SJSA1 (cell line): Measurements from ENCODE around the gene RAMP1. TPM values are rescaled to one million over a fixed set of nuclear protein-coding genes. Genes with fewer than 3 reads are reported as not detected.

ENCODE experiments used
- DNase-seq, 2 experiments: peaks; one replicate each; pipeline ENCODE4 v3.0.0-alpha.2; 2015 to 2020; ENCODE audit warnings: low spot score in 2 of 2, low read depth in 1 of 2
- H3K27ac ChIP-seq: fragments of 250-450 bp; sonication (Bioruptor Pico); 2 replicates; pipeline ENCODE4 v1.5.1; 2020; ENCODE audit warnings: mild to moderate bottlenecking, moderate library complexity
- H3K27me3 ChIP-seq: fragments of 250-450 bp; sonication (Bioruptor Pico); replicated peaks from 2 replicates; pipeline ENCODE4 v1.5.1; 2020; ENCODE audit warnings: mild to moderate bottlenecking, moderate library complexity
- H3K36me3 ChIP-seq: fragments of 250-450 bp; sonication (Bioruptor Pico); 2 replicates; pipeline ENCODE4 v1.5.1; 2020; ENCODE audit warnings: mild to moderate bottlenecking
- H3K4me1 ChIP-seq: fragments of 250-450 bp; sonication (Bioruptor Pico); replicated peaks from 2 replicates; pipeline ENCODE4 v1.6.1; 2021; ENCODE audit warnings: mild to moderate bottlenecking
- H3K4me3 ChIP-seq: fragments of 250-450 bp; sonication (Bioruptor Pico); 2 replicates; pipeline ENCODE4 v1.5.1; 2020; ENCODE audit warnings: mild to moderate bottlenecking
- H3K9me3 ChIP-seq: fragments of 250-450 bp; sonication (Bioruptor Pico); replicated peaks from 2 replicates; pipeline ENCODE4 v1.5.1; 2020; ENCODE audit warnings: mild to moderate bottlenecking
- total RNA-seq: library from RNA; depleted of rRNA; stranded (reverse); fragments of >200 nt; shearing (Covaris generic); gene quantifications from 2 replicates; pipeline ENCODE4 v1.2.3, GENCODE V29; 2014

Gene RAMP1
- total RNA-seq, 1 experiment from 2014 or later = 1.7 TPM

GRCh38 chr2:237915576-237915975, 56.2 kb downstream of the RAMP1 start:
- Histone ChIP-seq H3K4me1 (no peaks in the 10 kb centered on the region), H3K27ac (no peak overlapping the region), H3K9me3 (no peaks in the 10 kb centered on the region), H3K27me3 (no peaks in the 10 kb centered on the region), H3K4me3 (no peak overlapping the region), H3K36me3 (no peaks in the 10 kb centered on the region)
- DNase-seq = no peak

DNA sequence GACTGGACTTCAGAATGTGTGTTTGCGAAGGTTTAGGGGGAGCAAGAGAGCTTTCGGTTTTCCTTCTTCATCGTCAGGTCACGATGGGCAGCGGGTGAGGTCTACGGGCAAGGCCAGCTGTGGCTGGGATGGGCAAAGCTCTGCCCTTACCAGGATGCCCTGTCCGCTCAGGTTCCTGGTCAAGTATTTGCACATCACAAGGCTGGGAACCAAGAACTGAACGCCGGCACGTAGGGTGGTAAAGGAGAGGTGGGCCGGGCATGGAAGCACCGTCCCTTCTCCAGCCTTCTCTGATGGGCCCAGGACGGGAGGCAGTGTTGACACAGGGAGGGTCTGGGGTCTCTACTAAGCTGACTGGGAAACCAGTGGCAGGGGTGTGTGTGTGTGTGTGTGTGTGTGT, 56.9 kb downstream of the RAMP1 start:
- DNase-seq = no peak
- H3K27ac ChIP-seq = no peak overlapping the region
- no peaks in the 10 kb centered on the region for H3K36me3 ChIP-seq
- H3K4me3 ChIP-seq = no peak overlapping the region
- no peaks in the 10 kb centered on the region for H3K9me3 ChIP-seq
- no peaks in the 10 kb centered on the region for H3K4me1 ChIP-seq
- no peaks in the 10 kb centered on the region for H3K27me3 ChIP-seq

- Histone ChIP-seq H3K36me3 (no peaks in the 10 kb centered on the region), H3K27ac (no peak overlapping the region), H3K4me3 (no peak overlapping the region), H3K9me3 (no peaks in the 10 kb centered on the region), H3K27me3 (no peaks in the 10 kb centered on the region), H3K4me1 (peaks cover 3% of the 10 kb centered on the region)
- DNase-seq = no peak
Measured at GRCh38 chr2:237917696-237918374, 58.4 kb downstream of the RAMP1 start.

DNA sequence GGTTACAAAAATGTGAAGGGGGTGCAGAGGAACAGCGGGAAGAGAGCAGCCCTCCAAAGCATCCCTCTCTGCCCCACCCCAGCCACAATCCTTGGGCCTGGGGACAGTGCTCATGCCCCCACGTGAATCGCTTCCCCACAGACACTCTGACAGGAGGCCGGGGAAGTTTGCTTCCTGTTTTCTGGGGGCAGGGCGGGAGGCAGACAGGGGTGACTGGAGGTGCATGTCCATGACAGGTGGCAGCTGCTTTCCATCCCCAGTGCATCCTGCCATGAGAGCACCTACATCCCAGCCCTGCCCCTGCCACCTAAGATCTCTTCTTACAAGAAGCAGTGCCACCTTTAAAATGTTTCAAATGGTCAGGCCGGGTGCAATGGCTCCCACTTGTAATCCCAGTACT, 60.2 kb downstream of the RAMP1 start:
- Histone ChIP-seq H3K27ac (no peak overlapping the region), H3K4me1 (peaks cover 11% of the 10 kb centered on the region), H3K9me3 (no peaks in the 10 kb centered on the region), H3K4me3 (no peak overlapping the region), H3K27me3 (no peaks in the 10 kb centered on the region), H3K36me3 (no peaks in the 10 kb centered on the region)
- no peak for DNase-seq

- Histone ChIP-seq H3K36me3 (no peaks in the 10 kb centered on the region), H3K27me3 (no peaks in the 10 kb centered on the region), H3K9me3 (no peaks in the 10 kb centered on the region), H3K27ac (no peak overlapping the region), H3K4me1 (peaks cover 11% of the 10 kb centered on the region), H3K4me3 (no peak overlapping the region)
- no peak for DNase-seq
Measured at GRCh38 chr2:237920673-237921072, 61.2 kb downstream of the RAMP1 start.

GRCh38 chr2:237921967-237922492, 62.6 kb downstream of the RAMP1 start:
- Histone ChIP-seq H3K4me3 (no peak overlapping the region), H3K4me1 (peaks cover 11% of the 10 kb centered on the region), H3K27ac (no peak overlapping the region), H3K9me3 (no peaks in the 10 kb centered on the region), H3K27me3 (no peaks in the 10 kb centered on the region), H3K36me3 (no peaks in the 10 kb centered on the region)
- no peak for DNase-seq

DNA sequence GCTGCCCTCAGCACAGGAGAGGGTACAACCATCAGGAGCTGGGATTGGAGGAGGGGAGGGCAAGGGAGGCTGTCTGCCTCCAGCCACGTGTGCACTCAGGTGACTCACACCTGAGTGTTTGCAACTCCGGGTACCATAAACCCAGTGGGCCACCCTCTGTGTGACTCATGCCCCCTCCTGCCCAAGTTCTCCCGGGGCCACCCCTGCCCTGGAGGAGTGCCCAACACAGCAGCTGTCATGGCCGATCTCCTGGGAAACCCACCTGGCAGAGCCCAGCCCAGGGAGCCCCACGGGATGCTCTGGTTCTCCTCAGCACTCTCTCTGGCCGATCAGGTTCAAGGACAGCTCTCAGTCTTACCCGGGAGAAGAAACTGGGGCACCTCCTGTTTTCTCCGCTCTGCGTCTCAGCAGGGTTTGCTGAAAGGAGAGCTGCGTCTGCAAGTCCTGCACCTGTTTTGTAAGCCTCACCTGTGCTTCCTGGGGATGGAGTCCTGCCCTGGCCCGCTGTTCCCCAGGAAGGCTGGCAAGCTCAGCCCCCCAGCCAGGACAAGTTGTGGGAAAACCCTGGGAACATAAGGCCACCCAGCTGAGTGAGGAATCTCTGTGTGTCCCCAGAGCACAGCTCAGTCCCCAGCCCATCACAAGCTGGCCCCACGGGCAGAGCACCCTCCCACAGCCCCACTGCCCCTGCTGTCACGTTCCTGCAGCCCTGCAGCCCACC, 63.4 kb downstream of the RAMP1 start:
- Histone ChIP-seq H3K27me3 (no peaks in the 10 kb centered on the region), H3K27ac (no peak overlapping the region), H3K36me3 (no peaks in the 10 kb centered on the region), H3K9me3 (no peaks in the 10 kb centered on the region), H3K4me3 (no peak overlapping the region), H3K4me1 (peaks cover 11% of the 10 kb centered on the region)
- no peak for DNase-seq

GRCh38 chr2:237923481-237924163, 64.2 kb downstream of the RAMP1 start:
- H3K4me3 ChIP-seq = peak overlapping the region; percentile 28
- H3K27me3 ChIP-seq = no peaks in the 10 kb centered on the region
- DNase-seq = peak; percentile 75 to 77
- H3K27ac ChIP-seq = no peak overlapping the region
- peaks cover 11% of the 10 kb centered on the region for H3K4me1 ChIP-seq
- H3K9me3 ChIP-seq = no peaks in the 10 kb centered on the region
- H3K36me3 ChIP-seq = no peaks in the 10 kb centered on the region

DNA sequence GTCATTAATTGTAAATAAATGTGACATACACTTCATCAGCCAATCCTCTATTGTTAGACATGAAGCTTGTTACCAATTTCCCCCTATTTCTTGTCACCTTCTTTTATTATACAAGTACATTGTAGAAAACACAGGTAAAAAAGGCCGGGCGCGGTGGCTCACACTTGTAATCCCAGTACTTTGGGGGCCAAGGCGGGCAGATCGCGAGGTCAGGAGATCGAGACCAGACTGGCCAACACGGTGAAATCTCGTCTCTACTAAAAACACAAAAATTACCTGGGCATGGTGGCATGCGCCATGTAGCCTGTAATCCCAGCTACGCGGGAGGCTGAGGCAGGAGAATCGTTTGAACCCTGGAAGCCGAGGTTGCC, 64.7 kb downstream of the RAMP1 start:
- H3K4me3 ChIP-seq = no peak overlapping the region

DNA sequence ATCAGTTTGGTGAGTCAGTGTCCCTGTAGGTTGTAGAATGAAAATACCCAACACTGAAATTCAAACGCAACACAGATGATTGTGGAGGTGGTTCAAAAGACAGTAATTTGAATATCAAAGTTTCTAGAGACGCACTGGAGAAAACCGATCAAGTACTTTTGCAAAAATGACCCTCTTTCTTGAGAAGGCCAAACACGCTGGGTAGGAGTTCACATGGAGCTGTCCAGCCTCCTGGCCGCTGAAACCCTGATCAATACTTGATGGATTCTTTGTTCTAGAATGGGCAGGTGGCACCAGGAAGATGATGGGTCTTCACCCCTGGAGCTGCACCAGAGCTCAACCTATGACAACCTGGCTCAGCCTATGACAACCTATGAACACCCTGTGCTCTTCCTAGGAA, 67.7 kb downstream of the RAMP1 start:
- H3K4me1 ChIP-seq = peaks cover 25% of the 10 kb centered on the region
- H3K27ac ChIP-seq = no peak overlapping the region
- no peaks in the 10 kb centered on the region for H3K27me3 ChIP-seq
- H3K36me3 ChIP-seq = no peaks in the 10 kb centered on the region
- H3K4me3 ChIP-seq = no peak overlapping the region
- H3K9me3 ChIP-seq = no peaks in the 10 kb centered on the region; the same call in 1 of the 2 replicates
- no peak for DNase-seq

More for the DNA sequence above, 64.7 kb downstream of the RAMP1 start:
- Histone ChIP-seq H3K4me1 (peaks cover 11% of the 10 kb centered on the region), H3K27ac (no peak overlapping the region), H3K36me3 (no peaks in the 10 kb centered on the region), H3K9me3 (no peaks in the 10 kb centered on the region), H3K27me3 (no peaks in the 10 kb centered on the region)
- no peak for DNase-seq

DNA sequence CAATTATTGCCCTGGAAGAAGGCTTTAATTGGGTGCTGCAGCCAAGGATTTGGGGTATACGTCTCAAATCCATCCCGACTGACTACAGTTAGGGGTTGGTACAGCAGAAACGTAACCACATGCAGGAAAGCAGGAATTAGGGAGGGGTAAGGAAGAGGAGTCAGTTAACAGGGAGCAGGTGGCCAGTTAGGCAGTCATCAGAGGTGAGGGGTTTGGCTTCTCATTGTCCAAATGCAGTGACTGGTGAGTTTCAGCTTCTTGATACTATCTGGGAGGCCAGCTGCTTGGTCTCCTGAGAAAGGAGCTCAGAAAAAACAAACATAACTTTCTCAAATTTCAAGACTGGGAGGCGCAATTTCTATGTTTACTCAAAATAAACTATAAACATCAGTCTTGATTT, 68.6 kb downstream of the RAMP1 start:
- H3K27ac ChIP-seq = no peak overlapping the region
- DNase-seq = no peak
- no peaks in the 10 kb centered on the region for H3K27me3 ChIP-seq
- H3K9me3 ChIP-seq = no peaks in the 10 kb centered on the region; the same call in 1 of the 2 replicates
- no peak overlapping the region for H3K4me3 ChIP-seq
- H3K36me3 ChIP-seq = no peaks in the 10 kb centered on the region
- peaks cover 28% of the 10 kb centered on the region for H3K4me1 ChIP-seq

GRCh38 chr2:237929979-237930378, 70.6 kb downstream of the RAMP1 start:
- no peak overlapping the region for H3K27ac ChIP-seq
- no peaks in the 10 kb centered on the region; the same call in 1 of the 2 replicates for H3K9me3 ChIP-seq
- peaks cover 23% of the 10 kb centered on the region for H3K4me1 ChIP-seq
- DNase-seq = no peak
- no peaks in the 10 kb centered on the region for H3K27me3 ChIP-seq
- H3K36me3 ChIP-seq = no peaks in the 10 kb centered on the region
- no peak overlapping the region for H3K4me3 ChIP-seq

DNA sequence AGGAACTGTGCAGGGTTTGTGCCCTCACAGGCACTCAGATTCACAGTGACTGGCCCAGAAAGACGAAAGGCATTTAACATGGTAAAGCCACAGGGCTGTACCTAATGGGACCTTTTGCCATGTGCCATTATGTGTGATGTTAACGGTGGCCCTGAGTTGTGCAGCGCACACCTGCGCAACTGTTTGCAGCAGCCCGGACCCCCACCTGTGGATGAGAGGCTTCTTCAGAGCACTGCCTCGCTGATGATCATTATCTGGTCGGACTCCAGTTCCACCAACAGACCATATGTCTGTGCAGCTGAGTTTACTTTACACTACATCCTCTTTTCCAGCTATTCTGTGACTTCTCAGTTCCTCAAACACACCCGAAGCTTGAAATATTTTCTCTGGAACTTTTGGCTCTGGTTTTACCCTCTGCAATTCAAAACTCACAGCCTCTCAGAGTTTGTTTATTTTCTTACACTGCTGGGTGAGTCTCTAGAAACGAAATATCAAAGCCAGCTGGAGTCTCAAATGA, 71.8 kb downstream of the RAMP1 start:
- peak in 1 of 2 experiments; percentile 53 for DNase-seq
- no peaks in the 10 kb centered on the region; the same call in 1 of the 2 replicates for H3K9me3 ChIP-seq
- H3K4me3 ChIP-seq = no peak overlapping the region
- no peak overlapping the region for H3K27ac ChIP-seq
- peaks cover 23% of the 10 kb centered on the region for H3K4me1 ChIP-seq
- no peaks in the 10 kb centered on the region for H3K36me3 ChIP-seq
- no peaks in the 10 kb centered on the region for H3K27me3 ChIP-seq

- Histone ChIP-seq H3K9me3 (no peaks in the 10 kb centered on the region; the same call in 1 of the 2 replicates), H3K36me3 (no peaks in the 10 kb centered on the region), H3K4me3 (no peak overlapping the region), H3K27me3 (no peaks in the 10 kb centered on the region), H3K4me1 (peaks cover 23% of the 10 kb centered on the region), H3K27ac (no peak overlapping the region)
- no peak for DNase-seq
Measured at GRCh38 chr2:237932731-237933131, 73.3 kb downstream of the RAMP1 start.
